SJSA1 (cell line): ENCODE data around the gene METAP2. TPM values are rescaled to one million over a fixed set of nuclear protein-coding genes. Genes with fewer than 3 reads are reported as not detected.

Experiments
- DNase-seq, 2 experiments: peaks; one replicate each; pipeline ENCODE4 v3.0.0-alpha.2; 2015 to 2020; ENCODE audit warnings: low spot score in 2 of 2, low read depth in 1 of 2
- H3K27ac ChIP-seq: fragments of 250-450 bp; sonication (Bioruptor Pico); 2 replicates; pipeline ENCODE4 v1.5.1; 2020; ENCODE audit warnings: mild to moderate bottlenecking, moderate library complexity
- H3K27me3 ChIP-seq: fragments of 250-450 bp; sonication (Bioruptor Pico); replicated peaks from 2 replicates; pipeline ENCODE4 v1.5.1; 2020; ENCODE audit warnings: mild to moderate bottlenecking, moderate library complexity
- H3K36me3 ChIP-seq: fragments of 250-450 bp; sonication (Bioruptor Pico); 2 replicates; pipeline ENCODE4 v1.5.1; 2020; ENCODE audit warnings: mild to moderate bottlenecking
- H3K4me1 ChIP-seq: fragments of 250-450 bp; sonication (Bioruptor Pico); replicated peaks from 2 replicates; pipeline ENCODE4 v1.6.1; 2021; ENCODE audit warnings: mild to moderate bottlenecking
- H3K4me3 ChIP-seq: fragments of 250-450 bp; sonication (Bioruptor Pico); 2 replicates; pipeline ENCODE4 v1.5.1; 2020; ENCODE audit warnings: mild to moderate bottlenecking
- H3K9me3 ChIP-seq: fragments of 250-450 bp; sonication (Bioruptor Pico); replicated peaks from 2 replicates; pipeline ENCODE4 v1.5.1; 2020; ENCODE audit warnings: mild to moderate bottlenecking
- total RNA-seq: library from RNA; depleted of rRNA; stranded (reverse); fragments of >200 nt; shearing (Covaris generic); gene quantifications from 2 replicates; pipeline ENCODE4 v1.2.3, GENCODE V29; 2014

METAP2 gene
- total RNA-seq, 1 experiment from 2014 or later: 104 TPM

DNA sequence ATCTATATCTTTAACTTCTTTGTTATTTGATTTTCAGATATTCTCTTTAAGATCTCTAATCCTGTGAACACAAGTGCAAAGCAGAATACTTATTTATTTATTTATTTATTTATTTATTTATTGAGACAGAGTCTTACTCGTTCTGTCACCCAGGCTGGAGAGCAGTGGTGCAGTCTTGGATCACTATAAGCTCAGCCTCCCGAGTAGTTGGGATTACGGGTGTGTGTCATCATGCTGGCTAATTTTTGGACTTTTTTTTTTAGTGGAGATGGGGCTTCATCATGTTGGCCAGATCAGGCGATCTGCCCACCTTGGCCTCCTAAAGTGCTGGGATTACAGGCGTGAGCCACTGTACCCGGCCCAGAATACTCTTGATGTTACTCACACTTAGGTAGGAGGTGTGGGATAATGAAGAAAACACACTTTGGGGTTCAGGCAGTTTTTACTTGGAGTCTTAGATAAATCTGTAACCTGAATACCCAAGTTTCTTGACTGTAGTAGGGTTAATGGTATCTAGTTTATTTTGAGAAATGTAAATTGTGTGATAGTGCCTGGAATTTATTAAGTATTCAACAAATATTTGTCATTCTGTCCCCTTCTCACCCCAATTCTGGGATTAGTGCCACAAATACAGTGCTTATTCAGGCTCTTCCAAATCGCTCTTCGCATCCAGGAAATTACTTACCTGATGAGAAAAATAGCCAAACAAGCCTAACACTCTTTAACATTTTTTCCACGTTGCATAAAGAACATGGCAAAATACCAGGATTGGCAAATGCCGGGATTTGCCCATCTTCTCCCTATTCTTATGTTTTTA lies 33.0 kb downstream of the METAP2 start:
- DNase-seq: no peak
- no peak overlapping the region for H3K27ac ChIP-seq
- H3K27me3 ChIP-seq: no peaks in the 10 kb centered on the region
- H3K9me3 ChIP-seq: no peaks in the 10 kb centered on the region
- no peaks in the 10 kb centered on the region for H3K4me1 ChIP-seq
- H3K4me3 ChIP-seq: no peak overlapping the region
- peaks cover 77% of the 10 kb centered on the region for H3K36me3 ChIP-seq

DNA sequence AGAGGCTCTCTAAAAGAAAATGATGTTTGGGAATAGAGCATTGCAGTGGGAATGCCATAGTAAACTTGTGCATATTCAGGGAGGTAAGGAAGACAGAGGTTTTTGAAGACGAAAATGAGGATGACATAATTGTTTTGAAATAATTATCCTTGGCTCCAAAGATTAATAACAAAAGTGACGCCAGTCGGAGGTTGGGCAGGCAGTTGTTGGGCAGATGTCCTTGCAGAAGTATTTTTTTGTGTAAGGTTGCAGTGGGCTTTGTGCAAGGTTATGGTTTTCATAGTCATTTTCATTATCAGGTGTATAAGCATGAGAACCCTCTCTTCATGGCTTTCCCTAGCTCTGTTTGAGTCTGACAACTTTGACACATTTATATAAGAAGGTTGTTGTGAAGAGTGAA lies 35.3 kb downstream of the METAP2 start:
- DNase-seq: no peak
- Histone ChIP-seq H3K36me3 (peaks cover 83% of the 10 kb centered on the region), H3K4me3 (no peak overlapping the region), H3K27me3 (no peaks in the 10 kb centered on the region), H3K27ac (no peak overlapping the region), H3K4me1 (no peaks in the 10 kb centered on the region), H3K9me3 (no peaks in the 10 kb centered on the region)

DNA sequence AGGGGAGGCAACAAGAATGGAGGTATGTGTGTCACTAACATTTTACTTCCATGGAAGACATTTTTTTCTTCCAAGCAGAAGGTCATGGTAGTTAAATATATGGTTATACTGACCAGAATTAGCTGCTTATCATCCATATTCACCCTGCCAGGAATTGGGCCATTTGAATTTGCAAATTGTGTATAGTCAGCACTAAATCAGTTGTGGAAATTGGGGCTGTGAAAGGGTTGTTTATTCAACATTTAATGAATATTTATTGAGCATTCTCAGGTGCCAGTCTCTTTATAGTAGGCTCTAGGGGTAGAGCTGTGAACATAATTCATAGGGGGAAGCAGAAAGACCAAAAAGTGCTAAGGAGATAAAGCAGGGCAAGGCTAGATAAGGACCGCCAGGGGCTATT lies 38.0 kb downstream of the METAP2 start:
- no peaks in the 10 kb centered on the region for H3K4me1 ChIP-seq
- no peaks in the 10 kb centered on the region for H3K27me3 ChIP-seq
- no peaks in the 10 kb centered on the region for H3K9me3 ChIP-seq
- H3K36me3 ChIP-seq: peaks cover 72% of the 10 kb centered on the region
- no peak overlapping the region for H3K27ac ChIP-seq
- DNase-seq: no peak
- H3K4me3 ChIP-seq: no peak overlapping the region

DNA sequence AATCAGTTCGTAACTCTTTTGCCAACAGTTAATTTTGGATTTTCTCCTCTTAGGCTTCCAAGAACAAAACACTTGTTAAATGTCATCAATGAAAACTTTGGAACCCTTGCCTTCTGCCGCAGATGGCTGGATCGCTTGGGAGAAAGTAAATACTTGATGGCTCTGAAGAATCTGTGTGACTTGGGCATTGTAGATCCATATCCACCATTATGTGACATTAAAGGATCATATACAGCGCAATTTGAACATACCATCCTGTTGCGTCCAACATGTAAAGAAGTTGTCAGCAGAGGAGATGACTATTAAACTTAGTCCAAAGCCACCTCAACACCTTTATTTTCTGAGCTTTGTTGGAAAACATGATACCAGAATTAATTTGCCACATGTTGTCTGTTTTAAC lies 39.6 kb downstream of the METAP2 start:
- no peaks in the 10 kb centered on the region for H3K27me3 ChIP-seq
- no peak overlapping the region for H3K27ac ChIP-seq
- no peaks in the 10 kb centered on the region for H3K4me1 ChIP-seq
- H3K4me3 ChIP-seq: no peak overlapping the region
- no peaks in the 10 kb centered on the region for H3K9me3 ChIP-seq
- no peak for DNase-seq
- H3K36me3 ChIP-seq: peaks cover 62% of the 10 kb centered on the region

DNA sequence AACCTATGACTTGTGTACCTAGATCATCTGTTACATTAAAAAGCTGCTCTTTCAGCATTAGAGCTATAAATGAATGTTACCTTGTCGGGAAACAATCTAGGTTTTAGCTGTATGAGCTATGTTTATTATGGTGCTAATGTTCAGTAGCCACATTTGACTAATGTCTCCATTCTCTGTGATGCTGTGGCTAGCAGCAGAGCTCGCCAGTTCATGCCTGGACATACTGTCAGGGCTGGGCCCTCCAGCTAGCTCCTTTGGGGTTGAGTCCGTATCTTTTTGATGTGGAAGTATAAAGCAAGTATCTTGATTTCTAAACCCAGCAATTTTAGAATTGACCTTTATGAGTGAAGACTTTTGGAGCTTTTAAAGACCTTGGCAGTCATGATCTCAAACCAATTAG lies 41.2 kb downstream of the METAP2 start:
- no peak overlapping the region for H3K4me3 ChIP-seq
- H3K9me3 ChIP-seq: no peaks in the 10 kb centered on the region
- H3K27me3 ChIP-seq: no peaks in the 10 kb centered on the region
- peaks cover 53% of the 10 kb centered on the region for H3K36me3 ChIP-seq
- H3K27ac ChIP-seq: no peak overlapping the region
- H3K4me1 ChIP-seq: no peaks in the 10 kb centered on the region
- no peak for DNase-seq

DNA sequence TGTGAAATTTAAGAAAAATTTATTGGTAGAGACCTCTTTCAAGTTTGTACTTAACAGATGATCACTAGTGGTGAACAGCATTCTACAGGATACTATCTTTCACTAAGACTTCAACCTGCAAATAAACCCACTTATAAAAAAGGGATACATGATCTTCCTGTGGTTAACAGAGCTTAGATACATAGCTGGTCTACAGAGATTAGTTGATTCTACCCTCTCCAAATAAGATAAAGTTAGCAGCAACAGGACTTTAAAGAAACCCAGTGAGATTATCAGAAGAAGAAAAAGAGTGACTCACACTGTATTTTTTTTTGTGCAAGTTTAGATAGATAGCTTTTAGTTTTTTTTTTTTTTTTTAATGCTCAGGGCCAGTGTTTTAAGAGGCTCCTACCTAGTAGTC lies 42.8 kb downstream of the METAP2 start:
- Histone ChIP-seq H3K4me1 (no peaks in the 10 kb centered on the region), H3K27ac (no peak overlapping the region), H3K27me3 (no peaks in the 10 kb centered on the region), H3K4me3 (no peak overlapping the region), H3K9me3 (no peaks in the 10 kb centered on the region), H3K36me3 (peaks cover 40% of the 10 kb centered on the region)
- DNase-seq: no peak

DNA sequence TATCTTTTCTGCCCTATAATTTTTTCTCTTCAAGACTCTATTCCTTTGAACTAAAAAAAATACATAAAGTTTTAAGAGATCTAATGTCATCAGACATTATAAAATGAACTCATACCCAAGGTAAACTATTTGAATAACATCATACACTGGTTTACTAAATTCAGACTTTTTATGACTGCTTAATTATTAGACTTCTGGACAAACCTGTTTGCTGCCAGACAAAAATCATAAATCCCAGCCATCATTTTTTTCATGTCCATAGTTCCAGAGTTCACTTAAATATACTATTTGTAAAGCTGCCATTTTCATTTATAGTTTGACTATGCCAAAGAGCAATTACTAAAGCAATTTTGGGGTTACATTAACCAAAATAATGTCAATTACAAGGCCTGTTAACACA lies 43.3 kb downstream of the METAP2 start:
- Histone ChIP-seq H3K9me3 (no peaks in the 10 kb centered on the region), H3K27me3 (no peaks in the 10 kb centered on the region), H3K36me3 (peaks cover 35% of the 10 kb centered on the region), H3K4me3 (no peak overlapping the region), H3K27ac (no peak overlapping the region), H3K4me1 (no peaks in the 10 kb centered on the region)
- no peak for DNase-seq

DNA sequence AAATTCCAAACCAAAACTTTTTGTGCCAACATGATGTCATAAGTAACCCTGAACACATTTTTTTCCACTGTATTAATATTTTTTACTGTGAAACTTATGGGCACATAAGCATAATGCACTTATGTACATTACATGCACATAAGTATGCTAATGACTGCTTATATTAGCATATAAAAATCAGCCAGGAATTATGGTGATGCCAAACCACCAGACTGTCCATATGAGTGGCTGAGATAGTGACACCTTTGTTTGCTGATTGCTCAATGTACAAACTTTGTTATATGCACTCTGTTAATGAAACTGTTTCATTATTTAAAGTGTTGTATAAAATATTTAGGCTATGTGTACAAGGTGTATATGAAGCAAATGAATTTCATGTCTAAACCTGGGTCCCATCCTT lies 45.0 kb downstream of the METAP2 start:
- DNase-seq: no peak
- Histone ChIP-seq H3K27ac (no peak overlapping the region), H3K4me1 (no peaks in the 10 kb centered on the region)

DNA sequence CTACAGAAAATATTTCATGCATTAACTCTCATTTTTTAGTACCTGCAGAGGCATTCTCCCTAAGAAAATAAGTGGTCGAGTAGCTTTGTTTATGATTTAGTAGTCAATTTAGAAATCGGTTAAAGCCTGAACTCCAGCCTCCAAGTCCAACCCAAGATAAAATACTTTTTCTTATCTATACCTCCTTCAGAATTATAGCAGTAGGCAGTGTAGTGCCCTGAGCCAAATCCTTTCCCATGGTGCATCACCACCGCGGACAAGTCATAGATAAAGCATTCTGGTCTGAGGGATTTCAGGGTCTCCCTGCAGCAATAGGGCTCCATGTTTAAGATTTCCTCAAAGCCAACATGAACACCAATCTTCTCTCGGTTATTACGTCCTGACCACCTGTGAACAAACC lies 46.9 kb downstream of the METAP2 start:
- H3K4me3 ChIP-seq: no peak overlapping the region
- no peaks in the 10 kb centered on the region for H3K4me1 ChIP-seq
- no peak overlapping the region for H3K27ac ChIP-seq
- peaks cover 5% of the 10 kb centered on the region; the same call in 1 of the 2 replicates for H3K36me3 ChIP-seq
- H3K27me3 ChIP-seq: no peaks in the 10 kb centered on the region
- no peak for DNase-seq
- H3K9me3 ChIP-seq: no peaks in the 10 kb centered on the region

More for the DNA sequence above, 45.0 kb downstream of the METAP2 start:
- Histone ChIP-seq H3K4me3 (no peak overlapping the region), H3K36me3 (peaks cover 18% of the 10 kb centered on the region), H3K27me3 (no peaks in the 10 kb centered on the region), H3K9me3 (no peaks in the 10 kb centered on the region)

DNA sequence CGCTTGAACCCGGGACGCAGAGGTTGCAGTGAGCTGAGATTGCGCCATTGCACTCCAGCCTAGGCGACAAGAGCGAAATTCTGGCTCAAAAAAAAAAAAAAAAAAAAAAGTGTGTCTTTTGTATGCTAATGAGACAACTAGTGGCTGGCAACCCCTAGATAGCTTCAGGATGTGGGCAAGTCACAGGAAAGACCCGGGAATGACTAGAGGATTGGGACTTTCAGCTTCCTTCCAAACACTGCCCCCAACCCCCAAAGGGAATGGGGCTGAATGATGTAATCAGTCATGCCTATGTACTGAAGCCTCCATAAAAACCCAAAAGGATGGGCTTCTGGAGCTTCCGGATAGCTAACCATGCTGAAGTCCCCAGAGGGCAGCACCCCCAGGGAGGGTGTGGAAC lies 48.7 kb downstream of the METAP2 start:
- DNase-seq: no peak
- Histone ChIP-seq H3K27me3 (no peaks in the 10 kb centered on the region), H3K4me3 (no peak overlapping the region), H3K9me3 (no peaks in the 10 kb centered on the region), H3K27ac (no peak overlapping the region), H3K36me3 (no peaks in the 10 kb centered on the region), H3K4me1 (no peaks in the 10 kb centered on the region)

DNA sequence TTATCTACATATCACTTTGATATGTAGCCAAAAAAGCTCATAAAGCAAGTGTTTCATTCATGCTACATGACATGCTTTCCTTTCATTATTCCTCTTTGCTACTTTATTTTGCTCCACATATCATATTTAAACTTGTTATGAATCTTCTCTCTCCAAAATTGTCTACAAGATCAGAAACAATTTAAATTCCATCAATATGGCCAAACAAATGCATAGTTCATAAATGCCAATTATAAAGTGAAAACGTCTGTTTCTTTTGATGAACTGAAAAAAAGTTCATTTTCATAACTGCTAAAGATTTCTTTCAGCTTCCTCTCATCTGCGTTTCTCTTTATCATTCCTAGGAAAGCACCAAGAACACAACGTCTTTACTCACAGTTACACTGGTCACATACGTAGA lies 54.5 kb downstream of the METAP2 start:
- Histone ChIP-seq H3K4me3 (no peak overlapping the region), H3K27ac (no peak overlapping the region), H3K9me3 (no peaks in the 10 kb centered on the region), H3K36me3 (no peaks in the 10 kb centered on the region), H3K27me3 (no peaks in the 10 kb centered on the region), H3K4me1 (peaks cover 6% of the 10 kb centered on the region)
- no peak for DNase-seq

DNA sequence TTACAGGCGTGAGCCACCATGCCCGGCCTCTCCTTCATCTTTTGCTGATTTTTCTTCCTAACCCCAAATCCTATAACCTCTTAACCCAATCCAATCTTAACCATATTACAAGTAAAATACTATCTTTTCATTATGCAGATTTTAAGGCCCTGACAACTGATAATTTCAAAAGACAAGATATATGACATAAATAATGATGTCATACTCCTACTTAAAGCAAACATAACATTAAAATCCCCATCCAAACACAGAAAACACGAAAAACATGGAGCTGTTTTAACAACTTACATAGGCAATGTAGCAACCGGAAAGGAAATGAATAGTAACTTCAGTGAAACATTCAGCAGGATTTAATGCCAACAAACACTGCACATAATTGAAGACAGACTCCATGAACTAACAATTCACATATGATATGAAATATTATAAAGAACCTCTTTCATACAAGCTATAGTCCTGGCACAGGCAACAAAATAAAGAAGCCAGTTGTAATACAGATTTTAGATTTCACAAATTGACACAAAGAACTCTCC lies 55.8 kb downstream of the METAP2 start:
- no peak for DNase-seq
- Histone ChIP-seq H3K4me3 (no peak overlapping the region), H3K27ac (no peak overlapping the region), H3K4me1 (peaks cover 6% of the 10 kb centered on the region), H3K9me3 (no peaks in the 10 kb centered on the region), H3K27me3 (no peaks in the 10 kb centered on the region), H3K36me3 (no peaks in the 10 kb centered on the region)

DNA sequence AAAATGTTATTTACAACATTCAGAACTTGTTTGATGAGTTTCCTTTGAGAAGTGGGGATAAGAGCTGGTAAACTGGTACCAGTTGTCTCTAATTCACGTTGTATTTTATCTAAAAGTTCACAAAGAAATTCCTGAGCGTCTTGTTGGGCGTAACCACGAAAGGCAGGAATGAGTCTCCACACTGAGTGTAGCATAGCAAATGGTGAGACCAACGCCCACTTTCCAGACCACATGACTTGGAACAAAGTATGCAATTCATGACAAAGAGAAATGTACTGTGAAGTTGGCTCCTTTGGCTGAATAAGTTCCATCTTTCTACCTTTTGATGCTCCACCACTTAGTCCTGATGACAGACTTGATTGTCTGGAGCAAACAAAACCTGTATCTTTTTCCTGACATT lies 58.9 kb downstream of the METAP2 start:
- Histone ChIP-seq H3K4me3 (no peak overlapping the region), H3K27me3 (no peaks in the 10 kb centered on the region), H3K36me3 (no peaks in the 10 kb centered on the region), H3K4me1 (peaks cover 6% of the 10 kb centered on the region), H3K27ac (no peak overlapping the region), H3K9me3 (no peaks in the 10 kb centered on the region)
- DNase-seq: no peak

DNA sequence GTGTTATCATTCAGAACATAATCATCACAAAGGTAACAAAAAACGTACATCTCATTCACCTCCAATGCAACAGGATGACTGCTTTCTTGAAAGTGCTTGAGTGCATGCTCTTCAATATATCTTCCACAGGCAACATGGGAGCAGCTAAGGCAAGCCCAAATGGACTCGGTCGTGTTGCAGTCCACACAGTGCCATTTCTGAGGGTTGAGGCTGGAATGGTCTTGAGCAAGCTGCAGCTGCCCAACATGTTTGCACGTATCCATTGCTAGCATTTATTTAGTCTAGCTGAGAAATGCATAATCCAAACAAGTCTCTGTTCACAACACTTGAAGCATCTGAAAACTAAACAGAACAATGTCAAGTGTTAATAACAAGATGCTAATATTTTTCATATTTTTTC lies 60.0 kb downstream of the METAP2 start:
- Histone ChIP-seq H3K4me3 (no peak overlapping the region), H3K27ac (no peak overlapping the region), H3K9me3 (no peaks in the 10 kb centered on the region), H3K4me1 (peaks cover 6% of the 10 kb centered on the region), H3K36me3 (no peaks in the 10 kb centered on the region), H3K27me3 (no peaks in the 10 kb centered on the region)
- DNase-seq: no peak

DNA sequence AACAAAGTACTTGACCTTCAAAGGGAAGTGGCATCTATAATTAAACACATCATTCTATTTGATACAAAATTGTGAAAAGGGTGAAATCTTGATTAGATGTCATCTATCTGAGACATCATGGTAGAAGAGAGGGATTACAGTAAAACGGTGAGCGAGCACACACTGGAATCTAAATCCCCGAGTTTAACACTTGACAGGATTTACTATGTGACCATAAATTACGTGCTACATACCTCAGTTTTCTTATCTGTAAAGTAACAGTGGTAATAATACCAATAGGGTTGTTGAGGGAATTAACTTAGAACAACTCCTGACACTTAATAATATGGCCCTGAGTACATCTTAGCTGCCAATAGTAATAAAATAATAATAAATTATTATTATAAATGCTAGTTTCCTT lies 64.1 kb downstream of the METAP2 start:
- H3K27me3 ChIP-seq: no peaks in the 10 kb centered on the region
- no peak overlapping the region for H3K4me3 ChIP-seq
- H3K4me1 ChIP-seq: peaks cover 3% of the 10 kb centered on the region
- DNase-seq: no peak
- no peaks in the 10 kb centered on the region for H3K36me3 ChIP-seq
- no peak overlapping the region for H3K27ac ChIP-seq
- no peaks in the 10 kb centered on the region for H3K9me3 ChIP-seq
